ENCODE data around the gene NHS.

Gene NHS

DNA sequence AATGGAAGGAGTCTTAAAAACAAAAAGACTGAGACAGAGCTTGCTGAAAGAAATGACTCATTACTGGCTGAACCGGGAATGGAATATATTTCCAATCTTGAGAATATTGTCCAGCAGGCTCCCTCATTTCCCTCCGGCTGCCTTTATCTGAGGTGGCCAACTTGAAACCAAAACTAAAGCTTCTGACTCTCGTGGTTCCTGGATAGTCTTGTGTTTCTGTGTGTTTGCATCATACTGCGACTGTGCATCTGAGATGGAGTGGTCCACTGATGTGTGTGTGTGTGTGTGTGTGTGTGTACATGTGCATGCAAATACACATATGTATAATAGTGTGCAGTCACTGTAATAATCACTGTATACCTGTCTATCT, 216.7 kb downstream of the NHS start:
- peak in 1 of 5 experiments; percentile 46 for DNase-seq

DNA sequence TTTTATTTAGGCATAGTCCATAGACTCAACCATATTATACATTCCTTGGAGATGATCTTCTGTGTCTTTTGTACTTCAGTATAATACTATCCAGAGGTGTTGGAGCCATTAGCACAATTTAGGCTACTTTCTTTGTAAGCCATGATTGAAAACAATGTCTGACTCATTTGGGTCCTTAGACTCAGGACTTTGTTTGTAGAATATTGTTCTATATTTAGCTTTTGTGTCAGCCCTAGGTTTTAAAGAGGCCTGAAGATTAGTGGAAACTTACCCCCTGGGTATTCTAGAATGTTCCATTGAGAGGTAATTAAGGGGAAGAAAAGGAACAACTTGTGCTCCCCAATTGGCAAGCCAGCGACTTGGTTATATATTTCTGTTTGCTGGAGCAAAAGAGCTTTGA, 217.1 kb downstream of the NHS start:
- no peak for DNase-seq

DNA sequence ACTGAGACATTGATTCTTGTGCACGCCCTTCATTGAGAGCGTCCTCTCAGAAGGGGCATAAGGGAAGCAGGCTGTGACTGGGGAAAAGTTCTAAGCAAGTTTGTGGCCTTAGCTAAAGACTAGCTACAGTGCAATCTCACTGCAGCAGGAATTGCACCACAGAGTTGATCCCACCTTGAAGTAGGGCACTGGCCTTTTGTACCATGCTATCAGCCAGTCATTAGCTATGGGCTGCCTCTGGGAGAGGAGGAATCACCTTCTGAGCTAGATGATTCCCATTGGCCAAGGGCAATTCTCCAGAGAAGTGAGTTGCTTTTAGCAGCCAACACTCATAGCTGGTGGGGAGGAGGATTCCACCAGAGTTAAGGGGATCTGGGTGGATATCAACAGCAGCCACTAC, 219.7 kb downstream of the NHS start:
- DNase-seq = no peak

DNA sequence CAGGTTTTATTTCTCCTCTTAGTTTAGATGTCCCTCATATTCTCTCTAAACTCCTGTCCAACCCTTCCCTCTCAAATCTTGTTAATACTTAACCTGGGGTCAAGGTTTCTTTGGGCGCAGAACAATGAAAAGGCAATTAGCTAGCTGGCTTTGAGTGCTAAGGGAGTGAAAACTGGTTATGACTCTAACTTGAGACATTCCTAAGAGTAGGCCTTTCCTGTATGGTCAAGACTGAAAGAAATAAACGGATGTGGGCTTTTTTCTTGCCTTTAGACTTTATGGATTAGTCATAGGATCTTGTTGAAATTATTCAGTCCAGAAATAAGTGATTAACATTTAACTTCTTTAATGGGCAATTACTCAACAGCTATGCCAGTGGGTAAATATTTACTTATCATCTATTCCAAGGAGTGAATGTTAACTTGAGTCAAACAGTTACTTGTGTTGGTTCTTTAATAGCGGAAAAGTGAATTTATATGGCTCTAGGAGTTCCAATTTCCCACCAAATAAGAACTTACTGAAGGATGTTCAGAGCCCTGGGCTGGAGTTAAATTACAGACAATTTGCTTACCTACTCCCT, 220.5 kb downstream of the NHS start:
- DNase-seq = no peak

DNA sequence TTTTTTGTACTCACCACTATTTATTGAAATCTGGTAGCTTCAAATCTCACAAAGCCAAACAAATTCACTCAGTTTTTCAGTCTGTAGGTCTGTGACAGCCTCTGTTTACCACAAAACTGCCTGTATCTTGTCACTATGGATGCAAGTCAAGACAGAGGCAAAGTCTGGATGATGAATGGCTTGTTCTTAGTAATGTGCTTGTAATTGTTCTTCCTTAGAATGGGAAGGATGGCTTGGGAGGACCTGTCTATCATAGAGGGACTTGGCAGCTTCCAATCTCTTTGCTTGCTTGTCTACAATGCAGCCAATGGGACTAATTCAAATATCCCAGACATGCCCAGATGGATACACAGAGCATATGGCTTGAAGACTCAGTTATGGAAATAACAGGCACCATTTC, 221.1 kb downstream of the NHS start:
- no peak for DNase-seq

DNA sequence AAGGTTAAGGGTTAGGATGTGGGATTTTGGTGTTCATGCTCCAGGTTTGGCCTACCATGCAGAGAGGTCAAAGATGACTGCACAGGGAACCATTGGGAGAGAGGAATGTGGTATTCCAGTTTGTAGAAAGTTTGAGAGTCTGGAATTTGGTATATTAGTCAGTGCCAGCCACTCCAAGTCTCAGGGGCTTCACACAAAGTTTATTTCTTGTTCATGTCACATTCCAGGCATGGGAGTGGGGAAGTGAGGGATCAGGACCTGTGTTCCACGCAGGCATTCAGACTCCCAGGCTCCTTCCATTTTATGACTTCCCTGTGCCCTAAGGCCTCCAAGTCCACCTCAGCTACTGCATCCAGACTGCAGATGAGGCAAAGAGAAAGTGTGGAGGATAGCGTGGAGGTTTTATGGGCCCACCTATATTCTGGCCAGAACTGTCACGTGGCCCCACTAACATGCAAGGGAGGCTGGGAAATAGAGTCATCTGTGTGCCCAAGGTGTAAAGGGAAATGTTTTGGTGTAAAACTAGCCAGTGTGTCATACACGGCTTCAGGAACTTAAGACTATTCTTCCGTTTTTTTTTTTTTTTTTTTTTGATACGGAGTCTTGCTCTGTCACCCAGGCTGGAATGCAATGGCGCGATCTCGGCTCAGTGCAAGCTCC, 221.7 kb downstream of the NHS start:
- DNase-seq = no peak

DNA sequence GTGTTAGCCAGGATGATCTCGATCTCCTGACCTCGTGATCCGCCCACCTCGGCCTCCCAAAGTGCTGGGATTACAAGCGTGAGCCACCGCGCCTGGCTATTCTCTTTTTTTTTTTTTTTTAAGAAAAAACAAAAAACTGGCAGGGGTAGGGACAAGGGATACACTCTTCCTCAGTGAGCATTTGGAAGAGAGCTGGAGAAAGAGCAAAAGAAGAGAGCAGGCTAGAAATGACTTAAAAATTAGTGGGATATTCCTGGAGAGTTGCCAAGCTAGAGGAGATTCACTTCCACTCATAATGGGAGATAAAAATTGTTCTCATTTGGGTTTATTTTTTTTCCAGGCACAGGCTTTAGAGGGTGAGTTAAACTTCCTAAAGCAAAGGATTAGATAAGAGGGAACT, 222.3 kb downstream of the NHS start:
- DNase-seq = no peak

DNA sequence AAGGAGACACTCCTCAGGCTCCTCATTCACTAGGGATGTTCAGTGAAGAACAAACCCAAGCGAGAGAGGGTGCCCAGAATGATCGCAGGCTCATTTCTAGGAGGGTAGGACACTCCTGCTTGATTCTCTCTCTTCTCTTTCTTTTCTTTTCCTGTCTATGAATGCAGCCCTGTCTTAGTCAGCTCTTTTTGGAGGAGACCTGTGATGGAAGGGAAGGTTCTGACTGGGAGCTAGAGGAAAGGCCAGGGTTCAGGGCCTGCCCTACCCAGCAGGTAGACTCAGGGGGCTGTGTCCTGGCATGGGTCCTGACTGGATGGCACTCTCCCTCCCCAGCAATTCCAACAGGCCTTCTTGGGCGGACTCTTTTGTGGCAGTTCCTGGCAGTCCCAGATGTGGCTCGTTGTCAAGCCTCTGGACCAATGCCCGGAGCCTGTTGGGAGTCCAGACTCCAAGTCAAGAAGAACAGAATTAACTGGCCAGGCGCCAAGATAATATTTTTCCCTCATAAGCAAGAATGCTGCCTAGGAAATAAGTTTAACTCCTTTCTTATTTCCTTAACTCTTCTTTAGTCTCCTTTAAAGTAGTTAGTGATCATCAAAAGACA, 222.9 kb downstream of the NHS start:
- no peak for DNase-seq

DNA sequence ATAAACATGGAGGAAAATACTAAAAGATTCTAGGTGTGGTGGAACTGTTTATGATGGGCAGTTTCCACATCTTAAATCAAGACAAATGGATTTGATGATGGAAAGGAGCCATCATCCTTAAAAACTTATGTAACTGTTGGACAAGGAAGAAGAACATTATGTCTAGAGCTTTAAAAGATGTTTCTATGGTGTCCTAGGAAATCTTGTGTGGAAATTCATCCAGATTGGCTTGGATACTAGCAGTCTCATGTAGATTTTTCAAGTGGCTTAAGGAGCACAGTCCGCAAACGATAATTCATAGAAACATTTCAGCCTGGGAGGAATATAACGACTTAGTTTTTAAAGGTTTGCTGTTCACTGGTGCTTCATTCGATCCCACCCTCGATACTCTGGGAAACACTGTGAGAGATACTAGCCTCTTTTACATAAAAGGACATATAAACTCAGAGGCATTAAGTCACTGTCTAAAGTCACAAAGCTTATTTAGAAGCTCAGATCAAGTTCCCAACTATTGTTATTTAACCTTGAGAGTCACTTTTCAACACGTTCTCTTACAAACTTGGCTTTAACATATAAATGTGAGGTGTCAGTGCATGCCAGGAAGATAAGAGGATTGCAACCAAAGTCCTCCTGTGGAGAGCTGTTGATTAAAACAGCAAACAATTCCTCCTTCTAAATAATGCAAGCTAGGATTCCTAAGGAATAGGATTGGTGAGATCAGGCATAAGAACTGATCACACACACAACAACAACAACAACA, 226.6 kb downstream of the NHS start:
- DNase-seq = no peak

DNA sequence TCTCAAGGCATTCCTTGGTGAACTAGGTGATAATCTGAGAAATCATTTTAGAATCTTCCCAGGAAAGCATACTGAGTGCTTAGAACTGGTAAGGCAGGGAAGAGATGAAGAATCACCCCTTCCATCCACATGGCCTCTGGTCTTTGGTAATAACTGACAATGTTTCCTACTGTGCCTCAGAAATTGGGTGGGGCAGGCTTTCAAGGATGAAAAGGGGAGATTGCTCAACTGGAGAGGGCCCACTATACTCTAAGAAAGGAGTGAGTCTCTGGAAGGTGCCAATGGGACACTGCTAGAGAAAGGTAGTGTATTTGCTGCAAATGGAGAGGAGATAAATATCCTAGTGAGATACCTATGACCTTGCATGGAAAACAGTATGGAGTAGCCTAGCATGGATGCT, 227.2 kb downstream of the NHS start:
- DNase-seq = no peak

DNA sequence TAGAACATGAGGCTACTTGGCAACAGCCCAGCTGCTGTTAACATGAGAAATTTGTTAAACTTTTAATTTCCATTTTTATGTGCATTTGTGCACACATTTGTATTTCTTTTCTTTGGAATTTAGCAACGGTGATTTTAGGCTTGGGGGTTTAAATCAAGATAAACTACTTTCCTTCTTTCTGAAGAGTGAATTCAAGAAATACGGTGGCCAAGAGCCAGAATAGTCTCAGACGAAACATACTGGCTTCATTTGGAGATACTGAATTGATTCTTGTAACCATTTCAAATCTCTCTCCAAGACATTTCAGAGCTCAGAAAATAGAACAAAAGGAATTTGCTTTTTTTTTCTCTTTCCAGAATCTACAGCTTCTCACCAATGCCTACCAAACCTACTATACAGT, 228.2 kb downstream of the NHS start:
- no peak for DNase-seq

DNA sequence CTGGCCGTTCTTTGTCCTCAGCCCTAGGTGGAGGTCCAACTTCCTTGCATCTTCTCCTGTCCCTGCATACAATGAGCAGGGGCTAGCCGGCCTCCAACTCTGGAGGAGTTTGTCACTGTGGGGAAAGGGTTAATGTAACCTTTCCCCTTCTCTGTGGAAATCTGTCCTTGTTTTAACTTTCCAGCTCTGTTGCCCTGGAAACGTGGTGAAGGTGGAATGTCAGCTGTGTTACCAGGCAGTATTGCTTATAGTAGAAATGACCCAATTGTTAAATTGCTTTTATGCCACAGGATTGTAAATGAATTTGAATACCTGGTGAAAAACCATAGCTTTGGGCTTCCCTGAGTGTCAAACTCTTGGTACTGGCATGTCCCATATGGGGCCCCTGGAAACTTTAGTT, 230.7 kb downstream of the NHS start:
- DNase-seq = no peak

DNA sequence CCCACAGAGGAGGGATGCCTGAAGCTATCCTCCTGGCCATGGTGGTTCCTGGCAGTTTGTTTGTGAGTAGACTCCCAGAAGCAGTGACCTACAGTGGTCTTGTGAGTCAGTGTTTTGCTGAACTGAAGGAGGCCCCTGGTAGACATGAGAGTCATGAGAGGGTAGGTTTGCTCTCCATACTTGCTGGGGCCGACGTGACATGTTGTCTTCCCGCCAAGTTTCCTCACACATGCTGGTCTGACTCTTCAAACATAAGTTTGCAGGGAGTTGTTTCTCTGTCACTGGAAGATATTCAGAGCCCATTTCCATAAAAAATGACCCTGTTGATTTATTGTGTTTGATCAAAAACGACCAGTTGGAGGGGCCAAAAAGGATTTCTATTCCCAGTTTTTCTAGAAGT, 231.2 kb downstream of the NHS start:
- no peak for DNase-seq

DNA sequence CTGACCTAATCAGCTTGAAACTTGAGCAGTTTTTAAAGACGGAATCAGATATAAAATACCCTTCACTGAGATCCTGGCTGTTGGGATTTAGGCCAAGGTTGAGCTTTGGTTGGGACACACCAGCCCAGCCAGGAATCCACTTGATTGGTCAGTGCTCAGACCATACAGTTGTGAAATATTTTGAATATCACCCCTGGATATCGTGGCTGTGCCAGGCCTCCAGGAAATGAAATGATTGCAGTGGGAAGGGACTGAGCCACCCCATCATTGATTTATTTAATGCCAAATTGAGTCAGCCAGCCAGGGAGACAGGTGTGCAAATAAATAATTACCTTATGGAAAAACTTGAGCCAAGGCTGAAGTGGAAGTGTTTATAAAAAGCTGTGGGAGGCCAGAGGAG, 233.9 kb downstream of the NHS start:
- no peak for DNase-seq

DNA sequence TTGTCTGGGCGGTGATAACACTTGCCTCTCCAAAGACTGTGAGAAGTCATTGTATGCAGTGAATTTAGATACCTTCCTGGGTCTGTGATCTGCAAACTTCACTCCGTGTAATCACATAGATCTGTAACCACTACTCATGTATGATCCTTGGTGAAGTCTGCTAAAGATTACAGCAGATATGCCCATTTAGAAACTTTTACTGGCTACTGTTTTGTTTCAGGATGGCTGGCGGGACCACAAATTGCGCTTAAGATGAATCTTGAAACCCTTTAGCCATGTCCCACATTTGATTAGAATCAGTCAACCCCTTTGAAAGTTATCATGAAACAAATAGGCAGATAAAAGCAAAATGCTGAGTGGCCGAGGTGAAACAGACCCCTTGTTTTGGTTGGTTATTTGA, 235.8 kb downstream of the NHS start:
- DNase-seq = peak in 1 of 5 experiments; percentile 66

DNA sequence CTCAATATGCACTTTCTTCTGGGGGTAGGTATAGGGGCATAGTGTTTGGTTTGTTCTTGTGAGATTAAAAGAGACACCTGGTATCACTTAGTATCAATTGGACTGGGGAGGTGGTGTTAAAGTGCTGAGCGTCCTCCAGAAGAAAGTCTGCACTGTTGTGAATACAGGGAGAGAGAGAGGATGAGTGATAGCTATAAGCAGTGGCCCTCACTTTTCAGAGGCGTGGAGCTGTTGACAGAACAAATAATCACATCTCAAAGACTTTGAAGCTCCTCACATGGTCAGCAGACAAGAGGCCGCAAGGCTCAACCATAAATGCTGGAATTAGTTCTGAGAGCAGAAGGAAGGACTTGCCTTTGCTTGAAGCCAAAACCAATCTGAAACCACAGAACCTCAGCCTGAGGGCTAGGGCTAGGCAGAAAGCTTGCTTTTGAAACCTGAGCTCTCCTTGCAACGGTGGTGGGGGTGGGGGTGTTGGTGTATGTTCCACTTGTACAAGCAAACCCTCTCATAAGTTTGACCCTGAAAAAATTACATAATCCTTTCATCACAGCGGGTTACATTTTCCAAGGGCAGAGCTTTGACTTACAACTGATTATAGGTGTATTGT, 239.1 kb downstream of the NHS start:
- DNase-seq = peak in 1 of 5 experiments; percentile 52

DNA sequence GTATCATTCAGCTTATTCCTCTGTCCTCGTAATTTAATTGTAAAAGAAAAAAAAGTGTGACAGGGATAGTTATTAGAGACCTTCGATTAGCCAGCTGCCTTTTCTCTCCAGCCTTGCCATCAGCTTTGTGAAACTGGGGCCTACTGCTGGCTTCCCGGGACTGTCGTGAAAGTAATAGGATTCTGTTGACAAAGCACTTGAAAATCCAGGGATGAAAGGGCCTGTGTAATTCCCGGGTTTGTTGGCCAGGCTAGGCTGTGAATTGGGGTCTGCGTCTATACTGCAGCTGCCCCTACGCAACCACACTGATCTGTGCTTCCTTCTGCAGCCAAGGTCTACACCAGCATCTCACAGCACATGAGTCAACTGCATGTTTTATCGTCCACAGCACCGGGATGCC, 241.9 kb downstream of the NHS start:
- DNase-seq = no peak

DNA sequence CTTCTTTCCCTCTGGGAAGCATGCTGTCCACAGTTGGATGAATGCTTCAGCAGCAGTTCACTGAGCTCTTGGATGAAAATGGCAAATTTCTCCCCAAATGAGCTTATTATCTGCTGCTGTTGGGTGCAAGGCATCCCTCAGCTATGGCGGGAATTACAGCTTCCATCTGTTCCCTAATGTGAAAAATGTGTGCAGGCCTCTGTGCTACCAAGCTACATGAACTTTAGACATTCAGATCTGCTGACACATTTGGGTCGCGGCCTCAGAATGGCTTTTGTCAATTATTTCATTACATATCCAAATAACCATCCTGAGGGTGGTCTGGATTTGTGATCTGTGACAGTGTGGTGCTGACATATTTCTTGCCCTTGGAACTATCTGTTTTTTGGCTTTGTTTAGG, 242.8 kb downstream of the NHS start:
- no peak for DNase-seq

DNA sequence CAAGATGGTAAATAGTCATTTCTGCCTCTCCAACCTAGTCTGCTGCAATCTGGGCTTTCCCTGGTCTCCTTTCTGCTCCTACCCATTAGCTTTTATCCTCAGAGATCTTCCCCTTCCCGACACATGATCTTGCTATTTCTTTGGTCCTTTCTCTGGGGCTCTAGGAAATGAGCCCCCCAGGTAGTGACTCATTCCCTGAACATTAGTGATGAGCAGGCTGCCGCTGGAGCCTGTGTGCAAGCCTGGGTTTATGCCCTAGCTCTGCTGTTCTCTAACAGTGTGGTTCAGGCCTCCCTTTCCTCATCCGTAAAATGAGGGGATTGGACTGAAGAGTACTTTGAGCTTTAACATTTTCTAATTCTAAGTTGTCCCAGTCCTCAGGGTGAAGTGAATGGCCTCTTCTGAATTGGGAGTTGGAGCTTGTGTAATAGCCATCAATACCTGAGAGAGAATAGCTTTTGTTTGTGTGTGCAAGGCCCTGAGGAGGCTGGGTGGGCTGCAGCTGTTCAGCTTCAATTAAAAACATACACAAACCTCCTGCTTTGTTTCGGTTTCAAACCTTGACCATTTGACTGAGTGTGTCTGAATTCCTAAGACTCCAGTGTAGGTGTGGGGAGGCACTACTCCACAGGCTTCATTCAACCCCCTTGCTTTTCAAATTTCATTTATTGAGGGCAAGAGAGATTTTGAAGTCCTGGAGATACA, 246.7 kb downstream of the NHS start:
- no peak for DNase-seq

DNA sequence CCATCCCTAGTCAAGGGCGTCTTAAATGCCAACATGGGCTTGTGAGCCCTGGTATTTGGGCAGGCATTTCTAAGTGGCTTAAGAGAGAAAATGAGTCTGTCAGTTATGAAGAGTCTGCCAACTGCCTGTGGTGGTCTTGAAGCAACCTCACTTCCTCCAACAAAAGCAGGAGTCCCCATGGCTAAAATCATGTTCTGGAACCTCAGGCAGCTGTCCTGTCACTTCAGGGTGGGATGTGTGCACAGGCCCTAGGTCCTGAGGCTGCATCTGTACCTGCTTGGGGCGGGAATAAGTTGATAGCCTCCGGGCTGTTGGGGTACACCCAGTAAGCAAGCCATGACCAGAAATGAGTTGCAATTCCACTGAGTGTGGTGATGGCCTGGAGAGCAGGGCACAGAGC, 247.3 kb downstream of the NHS start:
- DNase-seq = no peak

DNA sequence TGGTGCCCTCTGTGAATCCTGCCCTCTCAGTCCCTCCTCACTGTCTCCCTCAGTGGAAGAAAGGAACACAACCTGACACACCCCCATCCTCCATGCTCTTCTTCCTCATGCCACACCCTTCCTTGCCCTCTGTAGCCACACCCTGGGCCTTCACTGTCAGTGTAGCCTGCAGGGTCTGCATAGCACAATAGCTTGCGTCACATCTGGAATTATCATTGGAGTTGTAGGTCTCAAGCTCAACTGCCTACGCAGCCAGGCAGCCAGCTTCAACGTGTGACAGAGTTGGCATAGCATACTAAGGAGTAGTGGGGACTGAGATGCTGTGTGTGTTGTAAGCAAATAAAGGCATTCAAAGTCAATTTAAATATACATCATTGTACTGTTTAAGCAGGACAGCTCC, 248.8 kb downstream of the NHS start:
- no peak for DNase-seq

DNA sequence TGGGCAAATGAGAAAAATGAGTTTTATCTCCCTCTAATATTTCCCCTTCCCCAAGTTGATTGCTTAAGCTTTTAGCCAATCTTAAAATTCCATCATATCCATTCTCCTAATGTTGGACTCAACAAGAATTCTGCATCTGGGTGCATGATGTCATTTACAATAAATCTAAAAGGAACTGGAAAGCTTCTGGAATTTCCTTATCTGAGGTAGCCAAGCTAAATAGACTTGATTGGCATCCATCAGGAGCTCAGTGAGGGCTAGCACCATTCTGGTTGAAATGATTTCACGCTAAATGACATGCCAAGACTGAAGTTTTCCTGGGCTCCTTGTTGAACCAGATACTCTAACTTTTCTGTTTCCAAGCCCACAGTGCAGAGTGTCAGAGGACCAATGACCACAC, 252.0 kb downstream of the NHS start:
- no peak for DNase-seq

DNA sequence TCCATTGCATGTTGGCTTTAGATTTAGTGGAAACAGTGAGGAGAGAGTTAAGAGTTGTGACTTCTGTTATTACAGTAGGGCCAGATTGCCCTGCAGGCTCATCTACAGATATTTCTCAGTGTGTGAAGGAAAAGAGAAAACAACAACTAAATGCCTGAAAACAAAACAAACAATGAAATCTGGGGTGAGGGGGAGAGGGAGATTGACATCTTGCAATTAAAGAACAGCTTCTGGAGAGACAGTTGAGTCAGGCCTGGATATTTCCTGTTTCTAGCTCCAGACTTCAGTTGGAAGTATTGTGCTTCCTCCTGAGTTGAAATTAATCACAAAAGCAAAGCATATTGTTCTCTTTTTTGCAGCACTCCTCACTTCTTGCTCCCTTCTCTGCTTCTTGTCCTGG, 254.0 kb downstream of the NHS start:
- no peak for DNase-seq

All from T-helper 2 cell (primary cell).